Right lobe of liver (tissue), 4 donors: ENCODE data around the gene COL4A1.

Source experiments
- POLR2A ChIP-seq: fragments of 450-650 bp; IDR thresholded peaks from one replicate; pipeline ENCODE4 v1.6.1; 2017; ENCODE audit warnings: antibody characterized with exemption, mild to moderate bottlenecking
- TF ChIP-seq, protein P1 (sequence below), 4 donors: fragments of 200-600 bp in 3 of 4; fragments of 450-650 bp in 1 of 4; IDR thresholded peaks; one replicate each; pipeline versions ENCODE4 v1.5.1 to v1.8.0; 2016 to 2022; ENCODE audit warnings: antibody characterized with exemption in 4 of 4, mild to moderate bottlenecking in 2 of 4
- donor health status: DM: no; HTN: no; CAD: no.
- donor health status: DM: no; HTN: no; CAD: no.
- donor health status: DM: no; HTN: yes; CAD: no.

DNA sequence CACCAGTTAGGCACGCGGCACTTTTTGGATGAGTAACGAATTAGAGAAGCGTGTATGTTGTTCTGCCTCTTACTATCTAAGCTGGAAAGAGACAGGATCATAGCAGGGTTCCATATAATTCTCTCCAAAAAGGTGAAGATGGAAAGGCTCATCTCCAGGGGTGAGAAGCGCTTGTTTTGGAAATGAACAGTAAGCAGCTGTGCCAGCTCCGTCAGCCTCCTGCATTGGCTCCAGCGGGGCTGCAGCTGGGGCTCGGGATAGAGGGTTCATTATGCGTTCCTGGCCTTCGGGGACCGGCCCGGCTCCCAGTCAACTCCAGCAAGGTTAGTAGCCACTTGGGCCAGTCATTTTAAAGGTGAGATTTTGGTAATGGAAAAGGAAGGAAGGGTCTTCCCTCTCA is 155.5 kb downstream of the COL4A1 start:
- no peak for TF ChIP-seq POLR2A
- TF ChIP-seq, protein P1, sequence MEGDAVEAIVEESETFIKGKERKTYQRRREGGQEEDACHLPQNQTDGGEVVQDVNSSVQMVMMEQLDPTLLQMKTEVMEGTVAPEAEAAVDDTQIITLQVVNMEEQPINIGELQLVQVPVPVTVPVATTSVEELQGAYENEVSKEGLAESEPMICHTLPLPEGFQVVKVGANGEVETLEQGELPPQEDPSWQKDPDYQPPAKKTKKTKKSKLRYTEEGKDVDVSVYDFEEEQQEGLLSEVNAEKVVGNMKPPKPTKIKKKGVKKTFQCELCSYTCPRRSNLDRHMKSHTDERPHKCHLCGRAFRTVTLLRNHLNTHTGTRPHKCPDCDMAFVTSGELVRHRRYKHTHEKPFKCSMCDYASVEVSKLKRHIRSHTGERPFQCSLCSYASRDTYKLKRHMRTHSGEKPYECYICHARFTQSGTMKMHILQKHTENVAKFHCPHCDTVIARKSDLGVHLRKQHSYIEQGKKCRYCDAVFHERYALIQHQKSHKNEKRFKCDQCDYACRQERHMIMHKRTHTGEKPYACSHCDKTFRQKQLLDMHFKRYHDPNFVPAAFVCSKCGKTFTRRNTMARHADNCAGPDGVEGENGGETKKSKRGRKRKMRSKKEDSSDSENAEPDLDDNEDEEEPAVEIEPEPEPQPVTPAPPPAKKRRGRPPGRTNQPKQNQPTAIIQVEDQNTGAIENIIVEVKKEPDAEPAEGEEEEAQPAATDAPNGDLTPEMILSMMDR (IDR thresholded peaks at IDR 0.05): no peak
